ENCODE results near the gene ARHGAP40.

ARHGAP40 gene

DNA sequence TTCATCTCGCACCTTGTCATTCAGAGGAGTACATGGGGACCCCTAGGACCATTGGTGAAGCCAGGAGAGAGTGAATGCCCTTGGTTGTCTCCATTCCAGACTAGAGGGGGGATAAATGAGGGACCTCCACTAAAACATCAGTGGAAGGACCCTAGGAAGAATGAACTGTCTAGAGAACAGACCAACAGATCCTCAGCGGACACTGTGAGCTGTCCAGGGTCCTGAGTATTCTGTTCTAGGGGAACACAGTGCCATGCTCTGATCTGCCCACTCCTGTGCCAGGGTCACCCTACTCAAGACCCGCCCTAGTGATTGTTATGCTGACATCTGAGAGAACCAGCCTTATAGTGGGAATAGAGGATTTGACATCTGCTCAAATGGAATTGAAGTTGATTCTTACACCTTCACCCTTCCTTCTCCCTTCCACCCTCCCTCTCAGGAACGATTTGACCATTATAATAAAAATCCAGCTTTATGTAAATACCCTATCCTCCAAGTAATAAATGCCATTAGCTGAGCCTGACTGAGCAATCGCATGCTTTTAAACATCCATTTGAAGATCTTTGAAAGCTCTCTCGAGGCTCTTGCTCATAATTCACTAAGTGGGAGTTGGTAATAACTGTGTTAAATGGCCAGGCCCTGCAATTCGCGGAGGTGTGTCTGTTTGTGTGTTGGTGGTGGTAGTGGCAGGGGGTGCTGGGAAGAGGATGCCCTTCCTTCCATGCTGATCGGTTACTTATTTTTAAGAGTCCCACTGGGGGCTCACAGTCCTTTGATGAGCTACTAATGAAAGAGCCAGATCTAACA, 79.1 kb downstream of the ARHGAP40 start:
- DNase-seq (ENCODE audit: low read depth) = no peak

DNA sequence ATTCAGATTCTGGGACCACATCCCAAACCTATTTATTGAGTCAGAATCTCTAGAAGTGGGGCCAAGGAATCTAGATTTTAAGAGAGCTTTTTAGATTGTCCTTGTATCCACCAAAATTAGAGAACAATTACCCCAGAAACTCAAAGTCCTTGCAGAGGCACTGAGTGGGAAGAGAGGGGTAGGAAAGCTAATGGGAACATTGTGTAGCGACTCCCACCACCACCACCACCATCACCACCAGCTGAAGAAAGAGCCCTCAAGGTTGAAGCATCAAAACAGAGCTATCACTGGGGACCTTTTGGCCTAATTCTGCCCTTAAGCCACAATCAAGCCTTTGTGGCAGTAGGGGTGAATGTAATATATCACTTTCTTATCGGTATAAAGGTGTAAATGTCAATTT, 83.7 kb downstream of the ARHGAP40 start:
- no peak for DNase-seq (ENCODE audit: low read depth)

DNA sequence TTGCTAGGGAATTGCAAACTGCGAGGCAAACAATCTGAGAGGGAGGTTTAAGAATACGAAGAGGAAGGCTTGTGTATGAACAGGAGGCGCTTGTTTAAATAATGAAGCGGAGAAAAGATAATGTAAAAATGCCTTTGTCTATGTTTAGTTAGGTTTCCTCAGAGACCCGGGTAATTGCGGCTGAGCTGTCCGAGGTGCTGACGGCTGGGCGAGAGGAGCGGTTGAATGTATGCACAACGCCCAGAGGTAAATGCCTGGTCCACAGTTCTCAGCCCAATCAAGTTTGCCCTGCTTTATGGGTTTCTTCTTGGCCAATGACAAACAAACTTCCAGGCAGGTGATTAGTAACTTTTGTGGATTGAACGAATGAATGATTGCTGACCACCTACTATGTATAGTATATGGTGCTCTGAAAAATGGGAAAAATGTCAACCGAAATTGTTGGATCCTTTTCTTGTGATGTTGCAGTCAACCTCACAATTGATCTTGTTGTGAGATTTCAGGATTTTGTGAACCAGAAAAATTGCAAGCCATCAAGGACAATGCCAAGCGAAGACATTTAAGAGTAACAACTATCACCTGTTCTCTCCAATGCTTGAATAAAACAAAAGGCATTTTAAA, 84.4 kb downstream of the ARHGAP40 start:
- DNase-seq (ENCODE audit: low read depth) = no peak

DNA sequence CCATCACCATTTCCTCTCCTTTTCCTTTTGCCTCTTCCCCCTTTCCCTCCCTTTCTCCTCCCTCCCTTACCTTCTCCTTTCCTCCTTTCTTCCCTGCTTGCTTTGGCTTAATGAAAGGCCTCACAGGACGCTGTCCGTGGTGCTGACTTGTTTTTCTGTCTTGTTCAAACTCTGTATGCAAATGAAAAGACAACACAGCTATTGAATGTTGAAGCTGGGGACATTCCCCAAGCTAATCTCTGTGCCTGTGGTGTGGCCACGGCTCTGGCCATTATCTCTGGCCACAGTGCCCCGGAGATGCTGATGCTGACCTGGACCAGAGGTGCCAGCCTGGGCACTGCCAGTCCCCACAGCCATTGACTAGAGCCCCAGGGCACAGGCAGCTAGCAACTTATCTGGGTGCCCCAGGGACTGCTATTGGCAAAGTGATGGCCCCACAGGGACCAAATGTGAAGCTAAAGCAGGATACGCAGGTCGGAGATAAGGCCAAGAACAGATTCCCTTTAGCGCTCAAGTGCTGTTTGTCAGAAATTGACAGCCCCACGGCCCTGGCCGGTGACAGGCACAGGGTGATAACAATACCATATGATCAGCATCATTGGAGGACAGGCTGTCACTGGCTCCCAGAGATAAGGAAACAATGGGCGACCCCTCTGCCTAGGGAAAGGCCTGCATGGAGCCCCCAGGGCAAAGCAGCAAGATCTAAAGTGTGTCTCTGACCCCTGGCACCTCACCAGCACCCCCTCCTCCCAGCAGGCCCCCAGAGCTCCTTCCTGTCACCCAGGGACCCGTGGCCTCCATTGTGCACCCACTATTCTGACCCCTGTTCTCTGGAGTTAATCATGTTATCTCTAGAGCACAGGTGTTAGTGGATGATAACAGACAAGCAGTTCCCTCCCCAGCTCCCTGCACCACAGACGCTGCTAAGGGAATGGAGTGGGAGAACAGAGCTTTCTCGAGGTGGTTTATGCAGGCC, 91.1 kb downstream of the ARHGAP40 start:
- DNase-seq (ENCODE audit: low read depth) = no peak

DNA sequence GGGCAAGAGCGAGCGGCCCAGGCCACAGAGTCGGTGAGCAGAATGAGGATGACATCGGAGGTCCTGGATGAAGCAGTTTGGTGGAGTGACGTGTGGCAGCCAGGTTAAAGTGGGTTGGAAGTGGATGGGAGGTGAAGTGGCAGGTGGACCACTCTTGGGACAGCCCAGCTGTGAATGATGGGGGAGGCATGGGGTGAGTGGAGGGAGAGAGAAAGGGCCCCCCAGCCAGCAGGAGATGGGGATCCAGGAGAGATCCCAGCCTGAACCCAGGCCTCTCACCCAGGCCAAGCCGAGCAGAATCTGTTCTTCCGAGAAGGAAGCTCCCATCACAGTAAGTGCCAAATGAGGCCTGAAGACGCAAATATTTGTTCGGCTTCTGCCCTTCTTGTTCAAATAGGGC, 95.7 kb downstream of the ARHGAP40 start:
- no peak for DNase-seq (ENCODE audit: low read depth)

DNA sequence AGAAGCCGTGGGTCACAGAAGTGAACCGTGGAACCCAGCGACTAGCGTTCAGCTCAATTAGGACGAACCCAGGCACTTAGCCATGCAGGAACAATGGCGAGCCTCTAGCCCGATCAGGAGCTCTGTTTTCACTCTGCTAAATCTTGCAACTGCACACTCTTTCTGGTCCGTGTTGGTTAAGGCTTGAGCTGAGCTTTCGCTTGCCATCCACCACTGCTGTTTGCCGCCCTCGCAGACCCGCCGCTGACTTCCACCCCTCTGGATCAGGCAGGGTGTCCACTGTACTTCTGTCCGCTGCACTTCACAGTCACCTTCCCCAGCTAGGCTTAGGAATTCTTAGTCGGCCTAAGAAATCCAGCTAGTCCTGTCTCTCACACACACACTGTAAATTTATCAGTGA, 96.9 kb downstream of the ARHGAP40 start:
- DNase-seq (ENCODE audit: low read depth) = no peak

DNA sequence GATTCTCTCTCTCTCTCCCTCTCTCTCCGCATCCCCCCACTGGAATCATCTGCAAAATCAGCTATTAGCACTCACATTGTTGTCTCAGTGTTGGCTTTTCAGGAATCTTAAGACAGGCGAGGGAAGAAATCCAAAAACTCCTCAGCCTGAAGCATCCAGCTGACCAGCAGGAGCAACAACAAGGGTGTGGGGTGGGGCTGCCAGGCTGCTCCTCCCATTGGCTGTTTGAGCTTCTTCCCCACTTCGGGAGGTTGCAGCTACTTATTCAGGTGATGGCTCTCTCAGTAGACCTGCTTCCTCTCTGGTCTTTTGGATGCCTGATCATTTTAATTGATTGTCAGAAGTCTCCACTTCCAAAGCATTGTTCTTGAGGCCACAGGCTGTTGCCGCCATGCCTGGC, 98.5 kb downstream of the ARHGAP40 start:
- DNase-seq (ENCODE audit: low read depth) = no peak
